Smooth muscle cell (in vitro differentiated cells): ENCODE data around the gene NAPSA. TPM values are rescaled to one million over a fixed set of nuclear protein-coding genes. Genes with fewer than 3 reads are reported as not detected.

Source experiments
- DNase-seq: peaks from one replicate; lab custom pipeline; 2025; ENCODE audit not compliant: unreplicated experiment; lab: John Stamatoyannopoulos, UW
- H2AFZ ChIP-seq: fragments of 200-600 bp; sonication (generic); 2 replicates; pipeline ENCODE4 v1.6.0; 2016; ENCODE audit warnings: antibody characterized with exemption, low read depth, mild to moderate bottlenecking
- H3F3A ChIP-seq: fragments of 200-600 bp; sonication (generic); 2 replicates; pipeline ENCODE4 v1.6.0; 2017; ENCODE audit warnings: antibody characterized with exemption, low read depth
- H3K27ac ChIP-seq: fragments of 200-600 bp; sonication (generic); 2 replicates; pipeline ENCODE4 v1.5.1; 2016; ENCODE audit warnings: low read depth, mild to moderate bottlenecking
- H3K27me3 ChIP-seq: fragments of 200-600 bp; sonication (generic); 2 replicates; pipeline ENCODE4 v1.6.1; 2016; ENCODE audit warnings: low read depth, mild to moderate bottlenecking
- H3K36me3 ChIP-seq: fragments of 200-600 bp; sonication (generic); 2 replicates; pipeline ENCODE4 v1.5.1; 2016; ENCODE audit warnings: low read depth
- H3K4me1 ChIP-seq: fragments of 200-600 bp; sonication (generic); 2 replicates; pipeline ENCODE4 v1.5.1; 2016; ENCODE audit warnings: low read depth
- H3K4me2 ChIP-seq: fragments of 200-600 bp; sonication (generic); 2 replicates; pipeline ENCODE4 v1.6.0; 2016; ENCODE audit warnings: mild to moderate bottlenecking
- H3K4me3 ChIP-seq: fragments of 200-600 bp; sonication (generic); 2 replicates; pipeline ENCODE4 v1.5.1; 2016; ENCODE audit warnings: mild to moderate bottlenecking
- H3K79me2 ChIP-seq: fragments of 200-600 bp; sonication (generic); 2 replicates; pipeline ENCODE4 v1.6.0; 2016; ENCODE audit warnings: low read depth, mild to moderate bottlenecking
- H3K9ac ChIP-seq: fragments of 200-600 bp; sonication (generic); 2 replicates; pipeline ENCODE4 v1.6.0; 2016; ENCODE audit warnings: low read depth
- H3K9me3 ChIP-seq: fragments of 200-600 bp; sonication (generic); replicated peaks from 2 replicates; pipeline ENCODE4 v1.5.1; 2016; ENCODE audit warnings: low read depth
- H4K20me1 ChIP-seq: fragments of 200-600 bp; sonication (generic); 2 replicates; pipeline ENCODE4 v1.6.0; 2016; ENCODE audit warnings: low read depth
- WGBS: methylation state at CpG from one replicate; pipeline ENCODE4 v1.1.7; 2016; ENCODE audit warnings: low lambda C conversion rate; 5-methylcytosine and 5-hydroxymethylcytosine counted together
- polyA plus RNA-seq: library from polyadenylated mRNA; unstranded; fragments of >200 nt; fragmentation: Nextera tagmentation; extraction: Ambion mirVana; gene quantifications from 2 replicates; pipeline ENCODE4 v1.2.1, GENCODE V29; 2016
- total RNA-seq: library from RNA; depleted of rRNA; stranded (reverse); fragments of >200 nt; gene quantifications from 2 replicates; pipeline ENCODE4 v1.2.3, GENCODE V29; 2014
- TF ChIP-seq, protein P1 (sequence below): fragments of 200-600 bp; sonication (generic); IDR thresholded peaks from 2 replicates; pipeline ENCODE4 v1.5.1; 2017; ENCODE audit warnings: borderline replicate concordance, mild to moderate bottlenecking, antibody characterized with exemption; ENCODE audit not compliant: insufficient read depth, poor library complexity, severe bottlenecking

The NAPSA gene
- total and polyA plus RNA-seq, 2 experiments from 2014 or later, result 0.27 to 0.65 TPM

GRCh38 chr19:50326101-50326664, 39.3 kb downstream of the NAPSA start:
- no peak for DNase-seq
- WGBS, result 14% methylated on average over 21 of the region's 26 CpGs
- Histone ChIP-seq H3K9ac (no peak overlapping the region), H3K4me2 (peak overlapping the region; percentile 82), H2AFZ (no peak overlapping the region), H3K4me3 (peak overlapping the region; percentile 30), H3K27me3 (peaks cover 19% of the 10 kb centered on the region), H3F3A (peaks cover 8% of the 10 kb centered on the region), H3K4me1 (peaks cover 5% of the 10 kb centered on the region), H3K36me3 (no peaks in the 10 kb centered on the region), H3K9me3 (no peaks in the 10 kb centered on the region), H3K79me2 (no peaks in the 10 kb centered on the region), H3K27ac (no peak overlapping the region), H4K20me1 (peaks cover 47% of the 10 kb centered on the region)
- TF ChIP-seq, protein P1, sequence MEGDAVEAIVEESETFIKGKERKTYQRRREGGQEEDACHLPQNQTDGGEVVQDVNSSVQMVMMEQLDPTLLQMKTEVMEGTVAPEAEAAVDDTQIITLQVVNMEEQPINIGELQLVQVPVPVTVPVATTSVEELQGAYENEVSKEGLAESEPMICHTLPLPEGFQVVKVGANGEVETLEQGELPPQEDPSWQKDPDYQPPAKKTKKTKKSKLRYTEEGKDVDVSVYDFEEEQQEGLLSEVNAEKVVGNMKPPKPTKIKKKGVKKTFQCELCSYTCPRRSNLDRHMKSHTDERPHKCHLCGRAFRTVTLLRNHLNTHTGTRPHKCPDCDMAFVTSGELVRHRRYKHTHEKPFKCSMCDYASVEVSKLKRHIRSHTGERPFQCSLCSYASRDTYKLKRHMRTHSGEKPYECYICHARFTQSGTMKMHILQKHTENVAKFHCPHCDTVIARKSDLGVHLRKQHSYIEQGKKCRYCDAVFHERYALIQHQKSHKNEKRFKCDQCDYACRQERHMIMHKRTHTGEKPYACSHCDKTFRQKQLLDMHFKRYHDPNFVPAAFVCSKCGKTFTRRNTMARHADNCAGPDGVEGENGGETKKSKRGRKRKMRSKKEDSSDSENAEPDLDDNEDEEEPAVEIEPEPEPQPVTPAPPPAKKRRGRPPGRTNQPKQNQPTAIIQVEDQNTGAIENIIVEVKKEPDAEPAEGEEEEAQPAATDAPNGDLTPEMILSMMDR, result no peak

DNA sequence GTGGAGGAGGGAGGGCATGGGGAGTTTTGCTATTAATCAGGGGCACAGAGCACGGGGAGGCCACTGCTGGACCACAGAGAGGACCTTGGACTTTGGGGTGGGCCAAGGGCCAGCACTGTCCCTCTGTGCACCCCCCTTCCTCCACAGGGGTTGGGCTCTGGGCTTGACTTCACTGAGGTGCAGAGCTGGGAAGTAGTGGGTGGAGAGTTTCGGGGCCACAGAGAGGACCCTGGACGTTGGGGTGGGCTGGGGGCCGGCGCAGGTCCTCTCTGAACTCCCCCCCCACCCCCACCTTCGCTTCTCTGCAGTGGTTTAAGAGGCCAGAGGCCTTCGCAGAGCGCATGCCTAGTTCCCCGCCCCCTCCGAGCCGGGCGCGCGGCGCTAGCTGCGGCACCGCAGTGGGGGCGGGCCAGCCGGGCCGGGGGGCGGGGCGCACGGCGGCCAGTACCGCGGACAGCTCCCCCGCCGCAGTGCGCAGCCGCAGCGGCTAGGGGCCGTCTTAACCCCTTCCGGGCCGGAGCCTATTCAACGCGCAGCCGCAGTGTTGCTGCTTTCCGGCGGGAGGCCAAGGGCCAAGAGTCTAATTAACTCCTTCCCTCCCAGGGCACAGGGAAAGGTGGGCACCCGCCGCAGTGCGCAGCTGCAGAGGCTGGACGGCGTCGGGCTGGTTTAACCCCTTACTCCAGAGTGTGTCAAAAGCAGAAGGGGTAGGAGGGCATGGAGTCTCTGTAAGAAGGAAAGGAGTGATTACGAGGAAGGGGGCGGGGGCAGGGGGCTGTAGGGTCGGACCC, 39.9 kb downstream of the NAPSA start:
- no peaks in the 10 kb centered on the region for H3K36me3 ChIP-seq
- DNase-seq, result peak; percentile 14
- H2AFZ ChIP-seq, result no peak overlapping the region
- no peaks in the 10 kb centered on the region for H3K9me3 ChIP-seq
- peaks cover 5% of the 10 kb centered on the region for H3K4me1 ChIP-seq
- no peaks in the 10 kb centered on the region for H3K79me2 ChIP-seq
- peak overlapping the region; percentile 30 for H3K4me3 ChIP-seq
- TF ChIP-seq, protein P1, result no peak
- 3% methylated on average over 26 of the region's 48 CpGs for WGBS
- H3K27me3 ChIP-seq, result peaks cover 19% of the 10 kb centered on the region
- H3K27ac ChIP-seq, result no peak overlapping the region
- peaks cover 8% of the 10 kb centered on the region for H3F3A ChIP-seq
- H4K20me1 ChIP-seq, result peaks cover 47% of the 10 kb centered on the region
- peak overlapping the region; percentile 82 for H3K4me2 ChIP-seq
- H3K9ac ChIP-seq, result no peak overlapping the region

DNA sequence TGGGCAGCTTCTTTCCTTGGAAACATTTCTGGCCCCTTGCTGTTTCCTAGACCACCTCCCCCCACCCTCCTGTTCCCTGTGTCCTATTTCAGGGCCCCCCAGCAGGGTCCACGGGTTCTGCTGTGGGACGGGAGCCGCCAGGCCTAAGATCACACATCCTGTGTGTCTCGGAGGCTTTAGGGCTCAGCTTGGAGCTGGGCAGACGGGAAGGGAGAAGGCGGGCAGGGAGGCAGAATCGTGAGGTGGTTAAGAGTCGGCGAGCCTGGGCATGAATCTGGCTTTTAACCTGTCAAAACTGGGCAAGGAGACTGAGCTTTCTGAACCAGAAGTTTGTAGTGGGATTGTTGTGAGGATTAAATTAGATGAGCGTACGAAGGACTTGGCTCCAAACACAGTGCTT, 41.1 kb downstream of the NAPSA start:
- no peak overlapping the region for H3K4me2 ChIP-seq
- WGBS, result 77% methylated on average over 11 of the region's 11 CpGs

More for the DNA sequence above, 41.1 kb downstream of the NAPSA start:
- no peaks in the 10 kb centered on the region for H3F3A ChIP-seq
- H3K9me3 ChIP-seq, result no peaks in the 10 kb centered on the region
- H3K9ac ChIP-seq, result no peak overlapping the region
- TF ChIP-seq, protein P1, result no peak
- peaks cover 47% of the 10 kb centered on the region for H4K20me1 ChIP-seq
- H3K4me3 ChIP-seq, result no peak overlapping the region
- peaks cover 5% of the 10 kb centered on the region for H3K4me1 ChIP-seq
- no peak for DNase-seq
- no peaks in the 10 kb centered on the region for H3K79me2 ChIP-seq
- H2AFZ ChIP-seq, result no peak overlapping the region
- H3K36me3 ChIP-seq, result no peaks in the 10 kb centered on the region
- H3K27me3 ChIP-seq, result peaks cover 19% of the 10 kb centered on the region
- H3K27ac ChIP-seq, result no peak overlapping the region
